ENCODE results near the gene GIMAP5.
A peak's percentile ranks its signal among the peaks of the same experiment; 100 is the strongest.

Gene GIMAP5

GRCh38 chr7:150737265-150738055 lies at the start of gene GIMAP5:
Gene GIMAP5, plus strand, starts transcription at chr7:150737418. Its CDS starts 3,467 bp downstream, at chr7:150740885.
- H3K4me1 ChIP-seq (ENCODE audit: control insufficient read depth, insufficient read depth, low read length), result peaks cover under 1% of the 10 kb centered on the region
- H3K27ac ChIP-seq (ENCODE audit: low read length), result peak within 1 kb of the TSS; percentile 18
- no peaks in the 10 kb centered on the region for H3K36me3 ChIP-seq (ENCODE audit: control insufficient read depth in 2 of 2, insufficient read depth in 2 of 2, low read length in 2 of 2)
- H3K4me3 ChIP-seq (ENCODE audit: low read length in 2 of 2), result peak within 1 kb of the TSS; percentile 67 to 71
- H3K9ac ChIP-seq (ENCODE audit: low read length in 2 of 2), result peak within 1 kb of the TSS; percentile 47 to 55
- no peaks in the 10 kb centered on the region for H3K9me3 ChIP-seq (ENCODE audit: control insufficient read depth in 2 of 2, low read length in 2 of 2)
- H3K27me3 ChIP-seq (ENCODE audit: control insufficient read depth in 1 of 2, insufficient read depth in 2 of 2, low read length in 2 of 2), result peaks cover 2 to 7% of the 10 kb centered on the region in 2 donors

DNA sequence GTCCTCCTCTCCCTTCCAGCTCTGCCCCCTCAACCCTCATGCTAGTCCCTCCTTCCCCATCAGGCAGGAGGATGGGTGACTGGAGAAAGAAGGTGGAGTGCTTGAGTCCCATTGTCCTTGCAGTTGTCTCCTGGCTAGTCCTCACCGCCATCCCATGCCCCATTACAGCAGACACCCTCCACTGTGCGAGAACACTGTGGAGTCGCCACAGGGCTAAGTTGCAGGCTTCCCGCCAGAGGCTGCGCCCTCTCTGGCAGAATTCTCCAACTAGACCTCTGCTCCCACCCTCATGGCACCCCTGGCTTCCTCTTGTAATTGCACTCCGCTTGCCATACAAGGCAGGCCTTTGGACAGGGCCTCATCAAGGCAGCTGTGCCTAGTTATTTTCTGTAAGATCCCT lies 48.6 kb upstream of the GIMAP5 start:
- no peak overlapping the region for H3K27ac ChIP-seq (ENCODE audit: low read length)
- H3K27me3 ChIP-seq (ENCODE audit: control insufficient read depth in 1 of 2, insufficient read depth in 2 of 2, low read length in 2 of 2), result no peaks in the 10 kb centered on the region
- no peaks in the 10 kb centered on the region for H3K9me3 ChIP-seq (ENCODE audit: control insufficient read depth in 2 of 2, low read length in 2 of 2)
- H3K9ac ChIP-seq (ENCODE audit: low read length in 2 of 2), result no peak overlapping the region
- H3K36me3 ChIP-seq (ENCODE audit: control insufficient read depth in 2 of 2, insufficient read depth in 2 of 2, low read length in 2 of 2), result peaks cover 0 to 3% of the 10 kb centered on the region in 2 donors
- H3K4me1 ChIP-seq (ENCODE audit: control insufficient read depth, insufficient read depth, low read length), result no peaks in the 10 kb centered on the region
- H3K4me3 ChIP-seq (ENCODE audit: low read length in 2 of 2), result no peak overlapping the region

- peaks cover 0 to 3% of the 10 kb centered on the region in 2 donors for H3K36me3 ChIP-seq (ENCODE audit: control insufficient read depth in 2 of 2, insufficient read depth in 2 of 2, low read length in 2 of 2)
- H3K9ac ChIP-seq (ENCODE audit: low read length in 2 of 2), result no peak overlapping the region
- peaks cover 0 to 7% of the 10 kb centered on the region in 2 donors for H3K9me3 ChIP-seq (ENCODE audit: control insufficient read depth in 2 of 2, low read length in 2 of 2)
- H3K4me3 ChIP-seq (ENCODE audit: low read length in 2 of 2), result no peak overlapping the region
- no peaks in the 10 kb centered on the region for H3K4me1 ChIP-seq (ENCODE audit: control insufficient read depth, insufficient read depth, low read length)
- no peak overlapping the region for H3K27ac ChIP-seq (ENCODE audit: low read length)
- no peaks in the 10 kb centered on the region for H3K27me3 ChIP-seq (ENCODE audit: control insufficient read depth in 1 of 2, insufficient read depth in 2 of 2, low read length in 2 of 2)
These were observed 41.6 kb upstream of the GIMAP5 start for GRCh38 chr7:150695654-150696053.

- no peaks in the 10 kb centered on the region for H3K27me3 ChIP-seq (ENCODE audit: control insufficient read depth in 1 of 2, insufficient read depth in 2 of 2, low read length in 2 of 2)
- H3K27ac ChIP-seq (ENCODE audit: low read length), result no peak overlapping the region
- peaks cover 8 to 11% of the 10 kb centered on the region in 2 donors for H3K9me3 ChIP-seq (ENCODE audit: control insufficient read depth in 2 of 2, low read length in 2 of 2)
- no peaks in the 10 kb centered on the region for H3K36me3 ChIP-seq (ENCODE audit: control insufficient read depth in 2 of 2, insufficient read depth in 2 of 2, low read length in 2 of 2)
- no peaks in the 10 kb centered on the region for H3K4me1 ChIP-seq (ENCODE audit: control insufficient read depth, insufficient read depth, low read length)
- H3K9ac ChIP-seq (ENCODE audit: low read length in 2 of 2), result no peak overlapping the region
- no peak overlapping the region for H3K4me3 ChIP-seq (ENCODE audit: low read length in 2 of 2)
These were observed 34.0 kb upstream of the GIMAP5 start for GRCh38 chr7:150703209-150703608.

GRCh38 chr7:150715293-150715692 lies 21.9 kb upstream of the GIMAP5 start:
- Histone ChIP-seq H3K4me1 (ENCODE audit: control insufficient read depth, insufficient read depth, low read length) (no peaks in the 10 kb centered on the region), H3K9ac (ENCODE audit: low read length in 2 of 2) (no peak overlapping the region), H3K27me3 (ENCODE audit: control insufficient read depth in 1 of 2, insufficient read depth in 2 of 2, low read length in 2 of 2) (no peaks in the 10 kb centered on the region), H3K27ac (ENCODE audit: low read length) (no peak overlapping the region), H3K4me3 (ENCODE audit: low read length in 2 of 2) (no peak overlapping the region), H3K36me3 (ENCODE audit: control insufficient read depth in 2 of 2, insufficient read depth in 2 of 2, low read length in 2 of 2) (no peaks in the 10 kb centered on the region), H3K9me3 (ENCODE audit: control insufficient read depth in 2 of 2, low read length in 2 of 2) (peaks cover 0 to 3% of the 10 kb centered on the region in 2 donors)

DNA sequence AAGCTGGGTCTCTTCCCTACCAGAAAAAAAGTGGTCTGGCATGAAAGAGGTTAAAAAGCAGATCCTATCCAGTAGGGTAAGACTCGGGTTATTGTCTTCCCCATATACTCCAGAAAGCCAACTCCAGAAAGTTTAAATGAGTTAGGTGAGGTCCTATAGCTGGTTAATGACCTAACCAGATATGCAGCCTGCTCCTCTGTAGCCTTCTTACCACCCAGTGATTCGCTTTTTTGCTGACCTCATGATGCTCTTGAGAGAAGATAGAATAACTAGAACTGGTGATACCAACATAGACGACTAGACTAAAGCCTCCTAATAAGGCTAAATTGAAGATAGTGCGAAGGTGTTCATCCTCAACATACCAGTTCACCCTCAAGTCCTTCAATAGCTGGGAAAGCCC lies 21.5 kb upstream of the GIMAP5 start:
- no peaks in the 10 kb centered on the region for H3K4me1 ChIP-seq (ENCODE audit: control insufficient read depth, insufficient read depth, low read length)
- no peak overlapping the region for H3K4me3 ChIP-seq (ENCODE audit: low read length in 2 of 2)
- H3K9me3 ChIP-seq (ENCODE audit: control insufficient read depth in 2 of 2, low read length in 2 of 2), result peaks cover 0 to 3% of the 10 kb centered on the region in 2 donors
- no peaks in the 10 kb centered on the region for H3K36me3 ChIP-seq (ENCODE audit: control insufficient read depth in 2 of 2, insufficient read depth in 2 of 2, low read length in 2 of 2)
- no peak overlapping the region for H3K9ac ChIP-seq (ENCODE audit: low read length in 2 of 2)
- H3K27me3 ChIP-seq (ENCODE audit: control insufficient read depth in 1 of 2, insufficient read depth in 2 of 2, low read length in 2 of 2), result no peaks in the 10 kb centered on the region
- no peak overlapping the region for H3K27ac ChIP-seq (ENCODE audit: low read length)

DNA sequence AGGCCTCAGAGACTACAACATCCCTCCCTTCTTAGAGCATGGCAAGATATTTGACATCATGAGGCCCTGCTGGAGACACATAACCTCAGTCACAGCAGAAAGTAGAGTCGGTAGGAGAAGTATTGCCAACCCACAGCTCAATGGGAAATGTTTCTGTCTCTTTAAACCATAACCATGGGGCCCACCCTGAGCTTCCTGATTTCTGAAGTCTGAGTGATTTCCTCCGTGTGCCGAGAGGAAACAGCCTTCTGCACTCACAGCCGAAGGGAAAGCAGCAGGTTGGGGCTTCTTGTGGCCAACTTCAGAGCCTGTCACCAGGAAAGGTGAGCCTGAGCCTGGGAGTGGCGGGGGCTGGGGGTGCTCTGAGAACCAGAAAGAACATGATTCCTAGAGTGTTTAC lies 20.9 kb upstream of the GIMAP5 start, which contains the start of gene GIMAP1:
TSS of gene GIMAP1 (plus strand) at position 246 of the 400 bp plus-strand sequence. CDS start 2,435 bp downstream, outside the sequence.
- H3K36me3 ChIP-seq (ENCODE audit: control insufficient read depth in 2 of 2, insufficient read depth in 2 of 2, low read length in 2 of 2), result no peaks in the 10 kb centered on the region
- H3K27ac ChIP-seq (ENCODE audit: low read length), result no peak within 1 kb of the TSS
- peaks cover 0 to 3% of the 10 kb centered on the region in 2 donors for H3K9me3 ChIP-seq (ENCODE audit: control insufficient read depth in 2 of 2, low read length in 2 of 2)
- no peaks in the 10 kb centered on the region for H3K27me3 ChIP-seq (ENCODE audit: control insufficient read depth in 1 of 2, insufficient read depth in 2 of 2, low read length in 2 of 2)
- peak within 1 kb of the TSS; percentile 40 to 59 for H3K4me3 ChIP-seq (ENCODE audit: low read length in 2 of 2)
- H3K9ac ChIP-seq (ENCODE audit: low read length in 2 of 2), result peak within 1 kb of the TSS; percentile 2 to 32
- H3K4me1 ChIP-seq (ENCODE audit: control insufficient read depth, insufficient read depth, low read length), result no peaks in the 10 kb centered on the region

DNA sequence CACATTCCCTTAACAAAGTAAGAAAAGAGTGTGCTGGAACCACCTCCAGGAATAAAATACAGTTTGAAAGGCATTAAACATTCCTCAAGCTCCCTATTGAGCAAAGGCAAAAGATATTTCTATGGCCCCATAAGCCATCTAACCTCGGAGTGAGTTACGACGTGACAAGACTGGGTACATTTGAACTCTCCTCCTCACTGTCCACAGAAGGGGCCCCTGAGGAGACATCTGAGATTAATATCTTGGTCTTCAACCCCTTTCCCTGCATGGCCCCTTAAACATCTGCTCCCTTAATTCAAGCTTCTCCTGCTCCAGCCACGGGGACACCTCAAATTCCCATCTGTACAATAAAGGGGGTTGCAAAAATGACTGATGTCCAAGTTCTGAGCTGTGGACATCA lies 20.3 kb upstream of the GIMAP5 start:
- H3K36me3 ChIP-seq (ENCODE audit: control insufficient read depth in 2 of 2, insufficient read depth in 2 of 2, low read length in 2 of 2), result no peaks in the 10 kb centered on the region
- peaks cover 0 to 3% of the 10 kb centered on the region in 2 donors for H3K9me3 ChIP-seq (ENCODE audit: control insufficient read depth in 2 of 2, low read length in 2 of 2)
- peak overlapping the region; percentile 2 to 32 for H3K9ac ChIP-seq (ENCODE audit: low read length in 2 of 2)
- peak overlapping the region; percentile 40 to 59 for H3K4me3 ChIP-seq (ENCODE audit: low read length in 2 of 2)
- no peak overlapping the region for H3K27ac ChIP-seq (ENCODE audit: low read length)
- H3K27me3 ChIP-seq (ENCODE audit: control insufficient read depth in 1 of 2, insufficient read depth in 2 of 2, low read length in 2 of 2), result no peaks in the 10 kb centered on the region
- no peaks in the 10 kb centered on the region for H3K4me1 ChIP-seq (ENCODE audit: control insufficient read depth, insufficient read depth, low read length)

GRCh38 chr7:150717814-150718420 lies 19.3 kb upstream of the GIMAP5 start:
- Histone ChIP-seq H3K9me3 (ENCODE audit: control insufficient read depth in 2 of 2, low read length in 2 of 2) (peaks cover 0 to 2% of the 10 kb centered on the region in 2 donors), H3K27ac (ENCODE audit: low read length) (no peak overlapping the region), H3K36me3 (ENCODE audit: control insufficient read depth in 2 of 2, insufficient read depth in 2 of 2, low read length in 2 of 2) (no peaks in the 10 kb centered on the region), H3K9ac (ENCODE audit: low read length in 2 of 2) (no peak overlapping the region), H3K4me1 (ENCODE audit: control insufficient read depth, insufficient read depth, low read length) (no peaks in the 10 kb centered on the region), H3K4me3 (ENCODE audit: low read length in 2 of 2) (peak overlapping the region in 1 of 2 donors; percentile 9), H3K27me3 (ENCODE audit: control insufficient read depth in 1 of 2, insufficient read depth in 2 of 2, low read length in 2 of 2) (no peaks in the 10 kb centered on the region)

DNA sequence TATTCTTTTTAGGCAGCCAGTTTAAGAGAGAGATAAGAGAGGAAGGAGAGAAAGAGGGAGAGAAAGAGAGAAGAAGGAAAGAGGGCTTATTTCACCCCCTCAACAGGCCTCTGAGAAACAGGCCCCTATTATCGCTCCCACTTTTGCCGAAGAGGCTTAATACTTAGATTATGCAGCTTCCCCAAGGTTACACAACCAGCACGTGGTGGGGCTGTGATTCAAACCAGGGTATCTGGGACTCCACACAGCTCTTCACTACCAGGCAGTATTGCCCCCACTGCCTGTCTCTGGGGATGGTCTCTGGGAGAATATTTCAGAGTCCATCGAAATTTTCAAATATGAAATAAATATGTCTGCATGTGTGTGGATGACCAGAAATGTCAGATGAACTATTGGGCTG lies 17.8 kb upstream of the GIMAP5 start:
- no peaks in the 10 kb centered on the region for H3K27me3 ChIP-seq (ENCODE audit: control insufficient read depth in 1 of 2, insufficient read depth in 2 of 2, low read length in 2 of 2)
- H3K36me3 ChIP-seq (ENCODE audit: control insufficient read depth in 2 of 2, insufficient read depth in 2 of 2, low read length in 2 of 2), result no peaks in the 10 kb centered on the region
- no peak overlapping the region for H3K27ac ChIP-seq (ENCODE audit: low read length)
- no peak overlapping the region for H3K4me3 ChIP-seq (ENCODE audit: low read length in 2 of 2)
- H3K9ac ChIP-seq (ENCODE audit: low read length in 2 of 2), result no peak overlapping the region
- no peaks in the 10 kb centered on the region for H3K4me1 ChIP-seq (ENCODE audit: control insufficient read depth, insufficient read depth, low read length)
- no peaks in the 10 kb centered on the region for H3K9me3 ChIP-seq (ENCODE audit: control insufficient read depth in 2 of 2, low read length in 2 of 2)
